Activated gamma-delta T cell treated with anti-CD3 and anti-CD28 coated beads, Interleukin-2, amount 50 U/mL, for 16 hours (primary cell): ENCODE results near the gene PTGES2.
"Not testable (repeated sequence)": the region's sequence is repeated elsewhere in the genome, so short reads cannot be mapped to it uniquely, and the experiment has no call there.

Experiments
- DNase-seq: peaks from one replicate; pipeline ENCODE4 v3.0.0-alpha.2; 2020; ENCODE audit warnings: low read depth

PTGES2 gene

DNA sequence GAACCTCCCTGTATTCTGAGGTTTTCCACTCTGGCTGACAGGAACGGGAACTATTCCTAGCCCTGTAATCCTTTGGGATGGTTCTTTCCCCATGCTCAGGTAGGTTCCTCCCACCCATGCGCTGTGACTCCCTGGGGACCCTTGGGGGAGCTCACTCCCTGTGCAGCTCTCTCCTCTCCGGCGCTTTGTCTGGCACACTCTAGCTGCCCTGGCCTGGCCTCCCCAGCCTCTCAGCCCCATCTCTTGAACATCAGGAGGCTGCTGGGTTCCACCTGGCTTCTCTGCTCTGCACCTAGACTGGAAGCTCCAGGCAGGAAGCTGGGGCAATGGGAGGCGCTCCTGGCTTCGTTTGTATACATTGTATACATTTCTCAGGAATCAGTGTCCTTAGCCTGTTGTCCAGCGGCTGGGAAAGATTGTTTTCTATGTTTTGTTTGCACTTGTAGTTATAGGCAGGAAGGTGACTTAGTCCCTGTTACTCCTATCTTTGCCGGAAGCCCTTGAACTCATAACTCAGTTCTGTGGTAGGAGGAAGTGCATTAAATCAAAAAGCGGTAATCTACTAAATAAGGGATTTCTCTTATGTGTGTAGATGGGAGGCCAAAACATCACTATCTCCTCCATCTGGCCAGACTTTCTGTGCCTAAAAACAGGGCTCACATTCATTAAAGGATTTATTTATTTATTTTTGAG, 39.1 kb downstream of the PTGES2 start:
- no peak for DNase-seq

DNA sequence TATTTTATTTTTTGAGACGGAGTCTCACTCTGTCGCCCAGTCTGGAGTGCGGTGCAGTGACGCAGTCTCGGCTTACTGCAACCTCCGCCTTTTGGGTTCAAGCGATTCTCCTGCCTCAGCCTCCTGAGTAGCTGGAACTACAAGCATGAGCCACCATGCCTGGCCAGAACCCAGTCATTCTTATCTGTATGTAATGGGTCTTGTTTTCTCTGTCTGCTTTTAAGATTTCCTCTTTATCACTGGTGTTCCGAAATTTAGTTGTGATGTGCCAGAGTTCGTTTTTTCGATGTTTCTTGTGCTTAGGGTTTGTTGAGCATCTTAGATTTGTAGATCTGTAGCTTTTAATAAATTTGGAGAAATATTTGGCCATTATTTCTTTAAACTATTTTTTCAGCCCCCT, 40.3 kb downstream of the PTGES2 start:
- no peak for DNase-seq

DNA sequence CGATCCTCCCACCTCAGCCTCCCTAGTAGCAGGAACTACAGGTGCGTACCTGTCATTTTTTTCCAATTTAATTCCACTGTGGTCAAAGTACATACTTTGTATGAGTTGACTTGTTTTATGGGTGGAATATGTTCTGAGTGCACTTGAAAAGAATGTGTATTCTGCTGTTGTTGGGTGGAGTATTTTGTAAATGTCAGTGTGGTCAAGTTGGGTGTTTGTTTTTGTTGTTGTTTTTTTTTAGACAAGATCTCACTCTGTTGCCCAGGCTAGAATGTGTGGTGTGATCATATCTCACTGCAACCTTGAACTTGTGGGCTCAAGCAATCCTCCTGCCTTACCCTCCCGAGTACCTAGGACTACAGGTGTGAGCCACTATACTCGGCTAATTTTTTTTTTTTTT, 41.6 kb downstream of the PTGES2 start:
- DNase-seq, result no peak

DNA sequence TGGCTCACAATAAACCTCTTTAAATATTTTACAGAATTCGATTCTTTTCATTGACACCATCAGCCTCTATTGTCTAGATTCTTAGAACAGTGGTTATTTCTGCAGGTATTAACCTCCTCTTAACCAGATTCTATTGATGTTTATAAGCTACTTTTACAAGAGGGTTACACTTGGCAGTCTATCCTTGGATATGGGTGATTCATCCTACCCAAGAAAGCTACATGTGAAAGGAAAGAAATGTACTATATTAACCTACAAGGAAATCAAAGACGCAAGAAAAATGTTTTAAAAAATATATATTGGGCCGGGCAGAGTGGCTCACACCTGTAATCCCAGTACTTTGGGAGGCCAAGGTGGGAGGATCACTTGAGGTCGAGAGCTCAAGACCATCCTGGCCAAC, 42.8 kb downstream of the PTGES2 start:
- no peak for DNase-seq

DNA sequence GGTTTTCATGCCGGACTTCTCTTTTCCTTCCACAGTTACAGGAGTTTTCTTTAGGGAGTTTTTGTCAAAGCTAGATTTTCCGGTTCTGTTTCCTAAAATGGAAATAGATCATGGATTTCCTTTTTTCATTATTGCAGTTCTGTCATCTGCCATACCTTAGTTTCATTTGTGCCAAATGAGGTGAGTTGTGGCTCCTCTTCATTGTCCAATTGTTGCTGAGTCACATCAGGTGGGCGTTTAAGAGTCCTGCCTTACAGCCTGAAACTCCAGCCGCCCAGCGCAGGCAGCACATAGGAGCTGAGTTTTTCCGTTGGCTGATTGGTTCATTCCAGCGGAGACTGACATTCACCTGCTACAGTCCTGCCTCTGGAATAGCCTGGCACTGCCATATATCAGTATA, 45.4 kb downstream of the PTGES2 start:
- no peak for DNase-seq

DNA sequence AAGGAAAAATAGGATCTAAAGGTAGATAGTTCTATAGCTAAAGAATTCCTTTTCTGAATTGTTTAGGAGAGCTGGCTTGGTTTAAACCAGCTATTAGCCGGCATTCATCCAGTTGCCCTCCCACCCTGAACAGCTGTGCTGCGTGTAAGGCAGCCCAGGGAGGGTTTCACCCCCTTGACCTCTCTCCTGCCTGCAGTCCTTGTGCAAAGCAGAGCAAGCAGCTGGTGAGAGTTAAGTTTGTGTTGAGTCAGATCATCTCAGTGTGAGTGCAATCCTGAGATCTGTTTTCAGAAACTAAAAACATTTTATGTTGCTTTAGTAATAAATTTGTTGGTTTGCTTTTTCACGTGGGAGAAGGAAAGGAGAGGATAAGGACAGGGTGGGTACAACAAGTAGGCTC, 46.5 kb downstream of the PTGES2 start:
- no peak for DNase-seq

DNA sequence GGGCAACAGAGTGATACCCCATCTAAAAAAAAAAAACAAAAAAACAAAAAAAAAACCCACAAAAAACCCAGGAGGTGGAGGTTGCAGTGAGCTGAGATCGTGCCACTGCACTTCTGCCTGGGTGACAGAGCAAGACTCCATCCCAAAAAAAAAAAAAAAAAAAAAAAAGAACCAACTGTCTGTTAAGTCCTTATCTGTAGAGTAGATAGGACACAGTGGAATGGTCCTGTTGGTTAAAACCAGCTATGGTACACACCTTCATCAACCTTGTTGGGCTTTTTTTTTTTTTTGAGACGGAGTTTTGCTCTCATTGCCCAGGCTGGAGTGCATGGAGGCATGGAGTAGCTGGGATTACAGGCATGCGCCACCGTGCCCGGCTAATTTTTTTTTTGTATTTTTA, 47.3 kb downstream of the PTGES2 start:
- no peak for DNase-seq

DNA sequence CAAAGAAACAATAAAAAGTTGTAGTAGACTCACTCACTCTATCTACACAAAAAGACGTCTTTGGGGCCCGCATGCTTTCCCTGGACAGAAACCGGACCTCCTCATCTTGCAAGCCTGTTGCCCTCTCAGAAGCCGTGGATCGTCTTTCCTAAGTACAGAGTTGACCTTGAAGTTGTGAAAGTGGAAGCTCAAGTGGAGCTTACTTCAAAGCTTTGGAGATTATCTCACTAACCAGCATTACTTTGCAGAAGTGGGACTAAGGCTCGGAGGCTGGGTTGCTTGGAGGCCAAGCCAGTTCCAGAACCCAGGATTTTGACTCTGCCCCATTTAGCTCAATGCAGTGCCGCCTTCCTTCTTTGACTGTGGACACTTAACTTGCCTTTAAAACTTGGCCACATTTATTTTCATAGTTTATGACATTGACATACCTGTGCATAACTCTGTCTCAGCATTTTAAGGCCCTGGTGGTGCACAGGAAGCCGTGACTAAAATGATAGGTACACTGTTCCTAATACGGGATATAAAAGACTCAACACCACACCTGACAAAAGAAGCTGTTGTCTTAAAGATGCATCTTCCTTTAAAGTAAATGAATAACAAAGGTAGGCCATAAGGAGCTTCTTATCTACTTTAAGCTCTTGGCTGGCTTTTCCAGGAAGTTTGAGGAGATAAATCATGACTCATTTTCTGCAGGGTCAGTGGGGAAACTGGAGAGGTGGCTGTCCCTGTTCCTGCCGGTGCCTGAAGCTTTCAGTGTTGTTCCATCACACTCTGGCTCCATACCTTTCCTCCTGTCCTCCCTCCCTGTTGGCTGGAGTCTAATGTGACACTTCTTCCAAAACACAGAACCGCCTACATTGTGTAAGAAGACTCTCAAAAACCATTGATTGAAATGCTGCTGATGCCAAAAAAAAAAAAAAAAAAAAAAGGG, 48.8 kb downstream of the PTGES2 start:
- DNase-seq, result no peak

DNA sequence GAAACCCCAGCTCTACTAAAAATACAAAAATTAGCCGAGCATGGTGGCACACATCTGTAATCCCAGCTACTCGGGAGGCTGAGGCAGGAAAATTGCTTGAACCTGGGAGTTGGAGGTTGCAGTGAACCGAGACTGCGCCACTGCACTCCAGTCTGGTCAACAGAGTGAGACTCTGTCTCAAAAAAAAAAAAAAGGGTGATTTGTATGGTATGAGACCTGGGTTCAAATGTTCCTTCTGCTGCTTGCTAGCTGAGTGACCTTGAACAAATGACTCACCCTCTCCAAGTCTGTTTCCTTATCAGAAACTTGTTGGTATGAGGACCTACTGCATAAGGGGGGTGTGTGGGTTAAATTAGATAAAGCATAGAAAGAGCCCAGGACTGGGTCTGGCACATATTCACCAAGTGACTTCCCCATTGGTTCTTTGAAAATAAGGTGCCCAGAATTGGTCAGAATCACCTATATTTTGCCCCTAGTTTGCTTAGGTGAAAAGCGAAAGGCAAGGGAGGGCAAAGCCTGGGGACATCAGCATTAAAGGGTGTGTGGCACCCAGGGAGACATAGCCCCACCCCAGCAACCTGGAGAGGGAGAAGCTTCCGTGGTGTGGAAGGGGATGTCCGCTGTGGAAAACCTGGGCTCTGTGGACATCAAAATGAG, 49.6 kb downstream of the PTGES2 start:
- DNase-seq, result no peak

DNA sequence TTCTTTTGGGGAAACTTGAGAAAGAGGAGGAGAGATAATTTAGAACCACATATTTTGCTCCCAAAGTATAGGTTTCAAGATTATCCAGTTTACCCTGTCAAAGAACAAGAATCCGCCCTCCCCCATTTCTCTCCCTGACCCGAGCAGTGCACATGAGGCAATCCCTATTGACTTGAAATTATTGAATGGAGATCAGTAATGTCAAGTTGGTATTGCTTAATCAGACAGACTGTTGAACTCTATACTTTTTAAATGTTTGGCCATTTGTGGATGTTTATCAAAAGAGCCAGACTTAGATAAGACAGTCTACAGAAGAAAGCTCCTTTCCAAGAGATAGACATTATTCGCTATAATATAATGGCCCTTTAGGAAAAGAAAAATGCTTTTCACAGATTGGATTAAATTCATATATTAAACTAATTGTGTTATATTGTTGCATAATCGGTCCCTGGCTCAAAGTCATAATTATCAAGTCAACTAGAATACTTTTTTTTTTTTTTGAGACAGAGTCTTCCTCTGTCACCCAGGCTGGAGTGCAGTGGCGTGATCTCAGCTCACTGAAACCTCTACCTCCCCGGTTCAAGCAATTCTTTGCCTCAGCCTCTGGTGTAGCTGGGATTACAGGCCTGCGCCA, 54.2 kb downstream of the PTGES2 start:
- DNase-seq, result no peak

DNA sequence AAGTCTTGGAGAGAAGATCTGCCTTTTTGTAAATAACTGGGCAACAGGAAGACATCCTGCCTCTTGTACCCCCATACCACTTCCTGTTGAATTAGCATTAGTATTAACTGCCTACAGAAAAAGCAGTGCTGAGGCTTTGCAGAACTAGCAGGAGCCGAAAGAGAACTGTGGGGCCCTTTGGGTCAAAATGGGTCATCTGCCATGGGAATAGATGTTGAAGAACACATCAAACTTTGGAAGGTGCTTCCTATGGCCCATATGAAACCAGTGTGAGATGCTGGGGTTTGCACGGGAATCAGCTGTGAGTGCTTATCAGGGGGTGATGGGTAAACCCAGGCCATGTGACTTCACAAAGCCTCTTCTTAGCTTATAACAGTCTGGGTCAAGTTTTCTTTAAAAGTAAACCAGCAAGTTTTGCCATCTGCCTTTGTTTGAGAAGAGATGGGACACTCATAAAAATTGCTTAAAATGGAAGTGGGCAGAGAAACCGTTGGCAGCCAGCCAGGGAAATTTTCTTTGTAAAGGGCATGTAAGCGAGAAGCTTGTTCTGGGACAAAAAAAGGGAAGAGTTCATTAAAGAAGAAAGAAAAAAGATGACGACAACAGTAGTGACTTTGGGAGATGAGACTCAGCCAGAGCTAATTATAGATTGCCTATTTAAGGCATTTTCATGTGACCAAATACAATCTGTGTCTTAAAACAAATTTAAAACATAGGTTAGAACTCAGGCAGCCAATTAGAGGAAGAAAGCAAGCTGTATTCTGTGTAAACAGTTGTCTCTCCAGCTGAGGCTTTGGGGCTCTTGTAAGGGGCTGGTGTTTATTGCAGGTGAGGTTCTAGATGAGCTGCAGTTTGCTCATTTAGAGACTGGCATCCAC, 55.1 kb downstream of the PTGES2 start:
- DNase-seq, result peak; percentile 42

DNA sequence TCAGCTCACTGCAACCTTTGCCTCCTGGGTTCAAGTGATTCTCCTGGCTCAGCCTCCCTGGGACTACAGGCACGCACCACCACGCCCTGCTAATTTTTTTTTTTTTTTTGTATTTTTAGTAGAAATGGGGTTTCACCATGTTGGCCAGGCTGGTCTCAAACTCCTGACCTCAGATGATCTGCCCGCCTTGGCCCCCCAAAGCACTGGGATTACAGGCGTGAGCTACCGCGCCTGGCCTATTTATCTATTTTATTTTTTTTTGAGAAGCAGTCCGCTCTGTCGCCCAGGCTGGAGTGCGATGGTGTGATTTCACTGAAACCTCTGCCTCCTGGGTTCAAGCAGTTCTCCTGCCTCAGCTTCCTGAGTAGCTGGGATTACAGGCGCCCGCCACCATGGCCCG, 56.1 kb downstream of the PTGES2 start:
- not testable (repeated sequence) for DNase-seq

DNA sequence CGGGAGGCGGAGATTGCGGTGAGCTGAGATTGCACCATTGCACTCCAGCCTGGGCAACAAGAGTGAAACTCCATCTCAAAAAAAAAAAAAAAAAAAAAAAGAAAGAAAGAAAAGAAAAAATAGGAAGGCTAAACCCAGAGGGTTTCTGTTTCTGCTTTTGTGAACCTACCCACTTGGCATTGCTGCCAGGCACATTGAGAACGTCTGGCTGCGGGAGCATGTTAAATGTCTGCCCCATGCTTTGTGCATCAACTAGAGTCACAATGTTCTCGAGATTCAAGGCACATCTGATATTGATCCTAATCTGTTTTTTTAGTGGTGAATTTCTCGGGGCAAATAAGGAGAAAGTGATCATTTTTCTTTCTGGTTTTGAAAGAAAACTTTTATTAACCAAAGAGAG, 56.7 kb downstream of the PTGES2 start:
- no peak for DNase-seq
